Measurements from ENCODE around the gene SORCS3. TPM values are rescaled to one million over a fixed set of nuclear protein-coding genes. Genes with fewer than 3 reads are reported as not detected.

The SORCS3 gene
- total and polyA plus RNA-seq, 9 of the 15 experiments (the other 6 are each of a cell fraction or from before 2014, with no cell fraction given) = not detected

DNA sequence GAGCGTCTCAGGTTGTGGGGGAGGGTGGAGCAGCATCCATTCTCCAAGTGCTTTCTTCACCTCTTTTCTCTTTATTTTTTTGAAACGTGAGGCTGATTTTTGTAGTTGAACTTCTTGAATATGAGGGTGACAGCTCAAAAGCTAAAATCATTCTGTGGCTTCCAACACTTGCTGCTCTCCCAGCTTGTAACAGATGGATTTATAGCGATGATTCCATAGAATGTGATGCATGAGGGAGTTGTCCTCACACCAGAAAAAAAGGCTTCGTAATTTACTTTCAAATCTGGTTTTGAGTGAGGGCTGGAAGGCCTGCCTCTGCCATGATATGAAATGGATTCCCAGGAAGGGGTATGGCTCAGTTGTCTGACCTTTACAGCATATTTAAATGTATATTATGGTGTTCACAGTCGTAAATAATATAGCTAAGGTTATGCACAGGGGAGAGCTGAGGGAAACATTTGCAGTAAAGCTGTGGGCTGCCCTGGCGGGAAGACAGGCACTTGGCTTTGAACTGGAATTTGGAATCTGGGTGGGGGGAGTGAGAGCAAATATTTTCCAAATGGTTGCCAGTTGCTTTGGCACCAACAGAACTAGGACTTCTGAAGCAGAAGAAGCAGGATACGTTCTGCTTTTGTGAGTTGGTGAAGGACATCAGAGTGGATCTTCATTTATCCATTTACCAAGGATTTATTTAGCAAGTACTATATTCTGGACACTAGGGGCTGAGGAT, 166.7 kb downstream of the SORCS3 start (continued):
- TF ChIP-seq ZNF668 (CRISPR knock-in tag; IDR thresholded peaks at IDR 0.05) = no peak
- no peak for TF ChIP-seq ARID3A (IDR thresholded peaks at IDR 0.05; ENCODE audit: borderline replicate concordance, low read depth, low read length)
- TF ChIP-seq BRF1 (IDR thresholded peaks at IDR 0.05; ENCODE audit: borderline replicate concordance, extremely low read depth, insufficient read length) = no peak
- TF ChIP-seq ZNF318 (IDR thresholded peaks at IDR 0.05; ENCODE audit: borderline replicate concordance in 1 of 2, low read depth in 1 of 2) = no peak

Data from K562 (cell line).